Measurements from ENCODE around the gene PIAS4. TPM values are rescaled to one million over a fixed set of nuclear protein-coding genes. Genes with fewer than 3 reads are reported as not detected.
A peak's percentile ranks its signal among the peaks of the same experiment; 100 is the strongest.

PIAS4 gene
- polyA plus RNA-seq, 1 experiment: 9.0 TPM

- CTCF ChIA-PET: no interaction called here
- TF ChIP-seq CTCF (IDR thresholded peaks at IDR 0.05; ENCODE audit: low read depth, low read length): no peak
- H3K4me3 ChIP-seq (ENCODE audit: low read depth, low read length): peak overlapping the region; percentile 74
- H3K27me3 ChIP-seq (ENCODE audit: control insufficient read depth, insufficient read depth, low read length): no peaks in the 10 kb centered on the region
- POLR2A ChIA-PET: no interaction called here
- no peak for DNase-seq (ENCODE audit: low read depth, low spot score)
- H3K9me3 ChIP-seq (ENCODE audit: control insufficient read depth, insufficient read depth, low read length): peaks cover 6% of the 10 kb centered on the region; the same call in 1 of the 2 replicates
- no peak overlapping the region for H3K27ac ChIP-seq (ENCODE audit: low read depth, low read length)
Measured at GRCh38 chr19:4062419-4063368, 55.2 kb downstream of the PIAS4 start.

- ChIA-PET CTCF (no interaction called here), POLR2A (interaction anchor here (0.9 kb wide), 1 partner anchor 78 kb away, joined by 3 read pairs; the partner anchor contains the start of gene EEF2)
- DNase-seq (ENCODE audit: low read depth, low spot score): no peak
- Histone ChIP-seq H3K27me3 (ENCODE audit: control insufficient read depth, insufficient read depth, low read length) (no peaks in the 10 kb centered on the region), H3K9me3 (ENCODE audit: control insufficient read depth, insufficient read depth, low read length) (no peaks in the 10 kb centered on the region; the same call in 1 of the 2 replicates), H3K27ac (ENCODE audit: low read depth, low read length) (no peak overlapping the region), H3K4me3 (ENCODE audit: low read depth, low read length) (peak overlapping the region; percentile 74)
- 0 out of 2 replicates have a peak, but pooled peaks have one; percentile 15 for TF ChIP-seq CTCF (IDR thresholded peaks at IDR 0.05; ENCODE audit: low read depth, low read length)
Measured at GRCh38 chr19:4063369-4064148, 56.0 kb downstream of the PIAS4 start.

- CTCF ChIA-PET: no interaction called here
- TF ChIP-seq CTCF (IDR thresholded peaks at IDR 0.05; ENCODE audit: low read depth, low read length): no peak
- peak overlapping the region; percentile 74 for H3K4me3 ChIP-seq (ENCODE audit: low read depth, low read length)
- H3K9me3 ChIP-seq (ENCODE audit: control insufficient read depth, insufficient read depth, low read length): no peaks in the 10 kb centered on the region; the same call in 1 of the 2 replicates
- POLR2A ChIA-PET: interaction anchor here (0.9 kb wide), 1 partner anchor 79 kb away, joined by 3 read pairs; the partner anchor contains the start of gene EEF2
- no peak for DNase-seq (ENCODE audit: low read depth, low spot score)
- peak overlapping the region; percentile 61 for H3K27ac ChIP-seq (ENCODE audit: low read depth, low read length)
- no peaks in the 10 kb centered on the region for H3K27me3 ChIP-seq (ENCODE audit: control insufficient read depth, insufficient read depth, low read length)
Measured at GRCh38 chr19:4064149-4064495, 56.6 kb downstream of the PIAS4 start.

- Histone ChIP-seq H3K9me3 (ENCODE audit: control insufficient read depth, insufficient read depth, low read length) (no peaks in the 10 kb centered on the region; the same call in 1 of the 2 replicates), H3K27ac (ENCODE audit: low read depth, low read length) (peak overlapping the region; percentile 61), H3K27me3 (ENCODE audit: control insufficient read depth, insufficient read depth, low read length) (no peaks in the 10 kb centered on the region), H3K4me3 (ENCODE audit: low read depth, low read length) (peak overlapping the region; percentile 74)
- ChIA-PET POLR2A (interaction anchor here (0.6 kb wide), 1 partner anchor 77 kb away, joined by 5 read pairs; no protein-coding TSS in a partner anchor), CTCF (no interaction called here)
- no peak for TF ChIP-seq CTCF (IDR thresholded peaks at IDR 0.05; ENCODE audit: low read depth, low read length)
- DNase-seq (ENCODE audit: low read depth, low spot score): no peak
Measured at GRCh38 chr19:4064496-4065260, 57.1 kb downstream of the PIAS4 start.

Data from AG04450 (cell line).